ENCODE data around the gene SPOUT1. TPM values are rescaled to one million over a fixed set of nuclear protein-coding genes. Genes with fewer than 3 reads are reported as not detected.

SPOUT1 gene
- total RNA-seq, 1 donor from 2014 or later = 62.1 TPM

DNA sequence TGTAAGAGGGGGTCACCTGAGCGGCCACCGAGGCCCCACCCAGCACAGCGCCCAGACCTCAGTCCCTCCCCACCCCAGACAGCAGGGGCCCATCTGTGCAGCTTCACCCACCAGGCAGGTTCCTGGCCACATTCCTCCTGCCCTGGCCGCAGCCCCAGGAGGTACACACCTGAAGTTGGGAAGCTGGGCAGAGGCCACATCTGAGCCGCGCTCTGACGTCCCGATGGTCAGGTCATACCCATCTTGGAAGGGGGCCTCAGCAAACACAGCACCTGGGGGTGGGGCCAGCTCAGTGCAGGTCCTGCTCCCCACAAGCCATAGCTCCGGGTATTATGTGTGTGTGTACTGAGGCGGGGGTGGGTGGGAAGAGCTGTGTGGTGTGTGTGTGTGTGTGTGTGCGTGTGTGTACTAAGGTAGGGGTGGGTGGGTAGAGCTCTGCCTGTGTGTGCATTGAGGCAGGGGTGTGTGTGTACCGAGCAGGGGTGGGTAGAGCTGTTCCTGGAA is 5.6 kb downstream of the SPOUT1 start:
- Mint-ChIP-seq H3K36me3 (ENCODE audit: low read depth, unreplicated experiment) (peaks cover 22% of the 10 kb centered on the region), H3K4me3 (ENCODE audit: unreplicated experiment) (no peak overlapping the region), H3K4me1 (ENCODE audit: unreplicated experiment) (peaks cover 11% of the 10 kb centered on the region), H3K27ac (ENCODE audit: unreplicated experiment) (no peak overlapping the region), H3K27me3 (ENCODE audit: unreplicated experiment) (peaks cover 16% of the 10 kb centered on the region), H3K9me3 (ENCODE audit: unreplicated experiment) (no peaks in the 10 kb centered on the region)
- DNase-seq (ENCODE audit: low spot score) = no peak
- TF ChIP-seq, protein P1, sequence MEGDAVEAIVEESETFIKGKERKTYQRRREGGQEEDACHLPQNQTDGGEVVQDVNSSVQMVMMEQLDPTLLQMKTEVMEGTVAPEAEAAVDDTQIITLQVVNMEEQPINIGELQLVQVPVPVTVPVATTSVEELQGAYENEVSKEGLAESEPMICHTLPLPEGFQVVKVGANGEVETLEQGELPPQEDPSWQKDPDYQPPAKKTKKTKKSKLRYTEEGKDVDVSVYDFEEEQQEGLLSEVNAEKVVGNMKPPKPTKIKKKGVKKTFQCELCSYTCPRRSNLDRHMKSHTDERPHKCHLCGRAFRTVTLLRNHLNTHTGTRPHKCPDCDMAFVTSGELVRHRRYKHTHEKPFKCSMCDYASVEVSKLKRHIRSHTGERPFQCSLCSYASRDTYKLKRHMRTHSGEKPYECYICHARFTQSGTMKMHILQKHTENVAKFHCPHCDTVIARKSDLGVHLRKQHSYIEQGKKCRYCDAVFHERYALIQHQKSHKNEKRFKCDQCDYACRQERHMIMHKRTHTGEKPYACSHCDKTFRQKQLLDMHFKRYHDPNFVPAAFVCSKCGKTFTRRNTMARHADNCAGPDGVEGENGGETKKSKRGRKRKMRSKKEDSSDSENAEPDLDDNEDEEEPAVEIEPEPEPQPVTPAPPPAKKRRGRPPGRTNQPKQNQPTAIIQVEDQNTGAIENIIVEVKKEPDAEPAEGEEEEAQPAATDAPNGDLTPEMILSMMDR (IDR thresholded peaks at IDR 0.05; ENCODE audit: unreplicated experiment) = no peak

DNA sequence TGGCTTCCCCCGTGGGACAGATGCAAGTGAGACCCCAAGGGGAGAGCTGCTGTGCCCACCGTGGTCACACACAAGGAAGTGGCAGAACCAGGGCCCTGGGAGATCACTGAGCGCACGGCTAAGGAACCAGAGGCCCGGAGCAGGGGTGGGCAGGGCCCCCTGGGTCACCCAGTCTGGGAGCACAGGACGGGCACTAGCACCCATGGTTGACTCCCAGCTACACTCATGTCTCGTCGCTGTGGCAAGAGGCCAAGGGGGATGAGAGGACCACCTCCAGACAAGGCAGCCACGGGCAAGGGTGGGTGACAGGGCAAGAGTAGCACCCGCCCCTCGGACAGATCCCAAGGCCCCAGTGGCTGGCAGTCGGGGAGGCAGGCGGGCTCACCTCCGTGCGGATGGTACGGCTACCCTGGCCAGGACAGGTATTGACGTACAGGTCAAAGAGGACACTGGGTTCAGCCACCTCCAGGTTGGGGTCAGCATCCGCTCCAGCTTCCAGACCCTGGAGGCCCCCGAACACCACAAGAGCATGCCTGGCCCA is 6.2 kb downstream of the SPOUT1 start:
- Mint-ChIP-seq H3K4me3 (ENCODE audit: unreplicated experiment) (no peak overlapping the region), H3K4me1 (ENCODE audit: unreplicated experiment) (peaks cover 5% of the 10 kb centered on the region), H3K36me3 (ENCODE audit: low read depth, unreplicated experiment) (peaks cover 16% of the 10 kb centered on the region), H3K9me3 (ENCODE audit: unreplicated experiment) (no peaks in the 10 kb centered on the region), H3K27ac (ENCODE audit: unreplicated experiment) (no peak overlapping the region), H3K27me3 (ENCODE audit: unreplicated experiment) (peaks cover 14% of the 10 kb centered on the region)
- TF ChIP-seq, protein P1 (IDR thresholded peaks at IDR 0.05; ENCODE audit: unreplicated experiment) = no peak
- no peak for DNase-seq (ENCODE audit: low spot score)

DNA sequence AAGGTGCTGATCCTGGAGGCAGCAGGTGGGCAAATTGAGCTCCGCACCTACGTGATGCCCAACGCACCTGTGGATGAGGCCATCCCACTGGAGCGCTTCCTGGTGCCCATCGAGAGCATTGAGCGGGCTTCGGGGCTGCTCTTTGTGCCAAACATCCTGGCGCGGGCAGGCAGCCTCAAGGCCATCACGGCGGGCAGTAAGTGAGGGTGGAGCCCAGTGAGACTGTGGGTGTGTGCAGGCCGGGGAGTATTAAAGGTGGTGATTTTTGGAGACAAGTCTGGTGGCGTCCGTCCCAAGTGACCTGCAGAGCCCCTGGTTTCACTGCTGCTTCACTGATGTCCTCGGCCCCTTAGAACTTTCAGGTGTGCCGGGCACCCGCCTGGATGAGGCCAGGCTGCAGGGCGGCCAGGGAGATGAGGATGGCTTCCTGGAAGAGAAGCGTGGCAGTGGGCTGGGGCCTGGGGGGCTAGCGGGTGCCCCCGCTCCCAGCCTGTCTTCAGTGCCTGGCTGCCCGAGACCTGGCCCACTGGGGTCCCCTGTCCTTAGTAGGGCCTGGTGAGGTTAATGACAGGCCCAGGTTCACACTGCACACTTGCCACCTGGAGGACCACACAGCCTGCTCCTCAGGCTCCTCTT is 7.1 kb downstream of the SPOUT1 start:
- H3K36me3 Mint-ChIP-seq (ENCODE audit: low read depth, unreplicated experiment) = peaks cover 14% of the 10 kb centered on the region
- H3K4me3 Mint-ChIP-seq (ENCODE audit: unreplicated experiment) = peak overlapping the region; percentile 51
- H3K9me3 Mint-ChIP-seq (ENCODE audit: unreplicated experiment) = no peaks in the 10 kb centered on the region
- peaks cover 14% of the 10 kb centered on the region for H3K27me3 Mint-ChIP-seq (ENCODE audit: unreplicated experiment)
- no peak overlapping the region for H3K27ac Mint-ChIP-seq (ENCODE audit: unreplicated experiment)
- no peak for DNase-seq (ENCODE audit: low spot score)
- TF ChIP-seq, protein P1 (IDR thresholded peaks at IDR 0.05; ENCODE audit: unreplicated experiment) = no peak
- peaks cover 3% of the 10 kb centered on the region for H3K4me1 Mint-ChIP-seq (ENCODE audit: unreplicated experiment)

DNA sequence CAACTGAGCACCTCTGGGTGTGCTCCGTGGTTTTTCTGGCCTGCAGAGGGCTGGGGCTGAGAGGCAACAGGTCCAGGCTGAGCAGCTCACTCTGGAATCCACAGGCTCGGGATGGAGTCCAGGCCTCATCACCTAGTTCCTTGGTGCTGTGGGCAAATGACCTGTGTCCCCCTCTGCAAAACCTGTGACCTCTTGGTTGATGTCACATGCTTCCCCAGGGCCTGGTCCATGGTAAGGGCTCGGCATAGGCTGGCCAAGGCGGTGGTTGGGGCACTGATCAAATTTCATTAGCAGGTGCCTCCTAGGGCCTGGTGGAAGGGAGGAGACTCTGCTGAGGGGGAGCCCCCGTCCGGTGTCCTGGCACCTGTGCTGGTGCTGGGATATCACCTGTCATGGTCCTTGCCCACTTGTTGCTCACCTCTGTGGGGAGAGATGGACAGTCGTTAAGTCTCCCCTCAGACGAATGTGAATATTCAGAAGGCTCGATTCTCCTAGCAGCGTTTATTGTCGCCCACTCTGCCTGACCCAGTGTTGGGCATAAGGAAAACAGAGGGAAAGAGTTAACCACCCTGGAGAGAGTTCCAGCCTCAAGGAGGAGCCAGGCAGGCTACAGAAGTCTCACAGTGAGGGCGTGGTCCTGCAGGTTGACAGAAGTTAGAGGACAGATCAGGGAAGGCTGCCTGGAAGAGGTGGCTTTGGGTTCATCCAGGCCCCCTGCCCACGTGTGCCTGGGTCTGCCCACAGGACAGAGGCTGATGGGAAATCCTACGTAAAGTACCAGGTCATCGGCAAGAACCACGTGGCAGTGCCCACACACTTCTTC is 7.8 kb downstream of the SPOUT1 start:
- Mint-ChIP-seq H3K36me3 (ENCODE audit: low read depth, unreplicated experiment) (peaks cover 14% of the 10 kb centered on the region), H3K27ac (ENCODE audit: unreplicated experiment) (no peak overlapping the region), H3K27me3 (ENCODE audit: unreplicated experiment) (peaks cover 14% of the 10 kb centered on the region), H3K4me1 (ENCODE audit: unreplicated experiment) (peaks cover 3% of the 10 kb centered on the region), H3K9me3 (ENCODE audit: unreplicated experiment) (no peaks in the 10 kb centered on the region), H3K4me3 (ENCODE audit: unreplicated experiment) (no peak overlapping the region)
- TF ChIP-seq, protein P1 (IDR thresholded peaks at IDR 0.05; ENCODE audit: unreplicated experiment) = no peak
- no peak for DNase-seq (ENCODE audit: low spot score)

Measured in endothelial cell (in vitro differentiated cells).